ENCODE measurements around the gene SDK1.
A peak's percentile ranks its signal among the peaks of the same experiment; 100 is the strongest.

Gene SDK1

GRCh38 chr7:3432911-3433310, 131.9 kb downstream of the SDK1 start:
- H3K4me3 Mint-ChIP-seq, result no peak overlapping the region
- H3K27me3 Mint-ChIP-seq, result peaks cover 5% of the 10 kb centered on the region
- no peak overlapping the region for H3K27ac Mint-ChIP-seq
- no peaks in the 10 kb centered on the region for H3K4me1 Mint-ChIP-seq (ENCODE audit: low read depth)
- no peaks in the 10 kb centered on the region for H3K36me3 Mint-ChIP-seq (ENCODE audit: low read depth)
- H3K9me3 Mint-ChIP-seq, result no peaks in the 10 kb centered on the region

DNA sequence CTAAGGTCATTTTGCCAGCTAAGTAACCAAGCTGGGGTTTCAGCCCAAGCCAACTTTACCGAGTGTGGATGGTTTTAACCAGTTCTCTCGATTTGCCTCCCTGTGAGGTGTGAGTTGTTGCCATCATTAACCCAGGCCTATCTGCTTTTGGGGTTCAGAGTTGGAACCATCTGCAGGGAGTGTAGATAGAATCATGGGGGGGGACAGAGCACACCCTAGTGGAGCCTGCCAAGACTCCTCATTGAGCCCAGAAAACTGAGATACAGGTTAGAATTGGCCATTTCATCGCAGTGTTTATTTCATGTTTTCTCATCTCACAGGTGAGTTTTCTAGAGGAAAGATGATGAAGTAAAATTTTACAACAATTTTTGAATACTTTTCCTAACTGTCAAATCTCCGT, 133.6 kb downstream of the SDK1 start:
- peaks cover 5% of the 10 kb centered on the region for H3K27me3 Mint-ChIP-seq
- H3K4me1 Mint-ChIP-seq (ENCODE audit: low read depth), result no peaks in the 10 kb centered on the region
- H3K27ac Mint-ChIP-seq, result no peak overlapping the region
- H3K4me3 Mint-ChIP-seq, result no peak overlapping the region
- no peaks in the 10 kb centered on the region for H3K9me3 Mint-ChIP-seq
- H3K36me3 Mint-ChIP-seq (ENCODE audit: low read depth), result no peaks in the 10 kb centered on the region

DNA sequence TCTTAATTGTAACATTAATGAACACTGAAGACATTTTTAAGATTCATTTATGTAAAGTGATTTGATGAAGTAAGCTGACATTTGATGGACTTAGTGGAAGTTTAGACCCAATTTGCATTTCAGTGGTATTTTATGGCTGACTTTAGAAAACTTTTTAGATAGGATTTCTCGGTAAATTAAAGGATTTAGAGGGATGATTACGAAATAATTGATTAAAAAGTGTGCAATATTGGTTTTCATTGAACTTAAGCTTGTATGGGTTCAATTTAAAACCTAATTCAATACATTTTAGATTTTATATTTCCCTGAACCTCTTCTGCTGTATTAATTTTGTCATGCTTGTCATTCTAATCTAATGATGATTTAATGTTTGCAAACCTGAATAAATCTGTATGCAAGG, 135.1 kb downstream of the SDK1 start:
- Mint-ChIP-seq H3K36me3 (ENCODE audit: low read depth) (no peaks in the 10 kb centered on the region), H3K4me1 (ENCODE audit: low read depth) (no peaks in the 10 kb centered on the region), H3K9me3 (no peaks in the 10 kb centered on the region), H3K4me3 (no peak overlapping the region), H3K27me3 (peaks cover 5% of the 10 kb centered on the region), H3K27ac (no peak overlapping the region)

DNA sequence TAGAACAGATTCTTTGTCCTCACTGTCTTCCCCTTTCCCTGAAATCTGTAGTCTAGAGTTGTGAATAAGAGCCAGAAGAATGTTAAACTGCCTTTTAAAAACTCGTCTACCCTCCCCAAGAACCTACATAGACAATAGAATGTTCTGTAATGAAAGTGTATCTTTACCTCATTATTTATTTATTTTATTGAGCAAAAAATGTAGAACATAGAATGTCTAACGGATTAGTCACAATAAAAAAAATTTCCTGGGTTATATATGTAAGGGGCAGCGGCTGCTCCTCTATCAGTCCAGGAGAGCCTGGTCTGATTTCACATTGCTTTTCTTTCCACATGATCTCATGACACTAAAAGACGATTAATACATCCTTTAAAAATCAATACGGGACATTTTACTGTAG, 135.7 kb downstream of the SDK1 start:
- H3K27ac Mint-ChIP-seq, result no peak overlapping the region
- H3K4me3 Mint-ChIP-seq, result no peak overlapping the region
- no peaks in the 10 kb centered on the region for H3K4me1 Mint-ChIP-seq (ENCODE audit: low read depth)
- no peaks in the 10 kb centered on the region for H3K27me3 Mint-ChIP-seq
- H3K9me3 Mint-ChIP-seq, result no peaks in the 10 kb centered on the region
- H3K36me3 Mint-ChIP-seq (ENCODE audit: low read depth), result no peaks in the 10 kb centered on the region

- no peaks in the 10 kb centered on the region for H3K4me1 Mint-ChIP-seq (ENCODE audit: low read depth)
- no peaks in the 10 kb centered on the region for H3K27me3 Mint-ChIP-seq
- H3K27ac Mint-ChIP-seq, result no peak overlapping the region
- H3K36me3 Mint-ChIP-seq (ENCODE audit: low read depth), result no peaks in the 10 kb centered on the region
- H3K4me3 Mint-ChIP-seq, result no peak overlapping the region
- H3K9me3 Mint-ChIP-seq, result no peaks in the 10 kb centered on the region
Observed at GRCh38 chr7:3437467-3437866, 136.4 kb downstream of the SDK1 start.

DNA sequence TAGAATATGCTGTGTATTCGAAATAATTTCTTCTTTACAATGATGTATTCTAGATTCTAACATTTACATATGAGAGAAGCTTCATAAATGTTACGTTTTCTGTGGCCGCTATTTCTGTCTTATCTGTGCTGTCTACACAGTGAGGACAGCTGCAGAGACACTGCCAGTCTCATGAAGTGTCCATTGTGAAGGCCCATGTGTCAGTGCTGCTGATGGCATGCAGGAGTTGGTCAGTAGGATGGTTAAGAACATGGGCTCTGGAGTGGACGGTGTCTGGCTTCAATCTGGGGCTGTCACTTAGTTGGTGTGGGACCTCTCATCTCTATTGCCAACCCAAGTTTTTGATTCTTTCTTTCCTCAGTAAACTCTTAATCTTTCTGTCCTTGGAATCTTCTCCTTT, 137.3 kb downstream of the SDK1 start:
- Mint-ChIP-seq H3K36me3 (ENCODE audit: low read depth) (no peaks in the 10 kb centered on the region), H3K4me1 (ENCODE audit: low read depth) (no peaks in the 10 kb centered on the region), H3K27me3 (no peaks in the 10 kb centered on the region), H3K4me3 (no peak overlapping the region), H3K9me3 (no peaks in the 10 kb centered on the region), H3K27ac (no peak overlapping the region)

GRCh38 chr7:3439333-3440030, 138.4 kb downstream of the SDK1 start:
- Mint-ChIP-seq H3K4me1 (ENCODE audit: low read depth) (no peaks in the 10 kb centered on the region), H3K4me3 (no peak overlapping the region), H3K27ac (no peak overlapping the region), H3K9me3 (peaks cover 6% of the 10 kb centered on the region), H3K27me3 (peaks cover 4% of the 10 kb centered on the region), H3K36me3 (ENCODE audit: low read depth) (no peaks in the 10 kb centered on the region)

DNA sequence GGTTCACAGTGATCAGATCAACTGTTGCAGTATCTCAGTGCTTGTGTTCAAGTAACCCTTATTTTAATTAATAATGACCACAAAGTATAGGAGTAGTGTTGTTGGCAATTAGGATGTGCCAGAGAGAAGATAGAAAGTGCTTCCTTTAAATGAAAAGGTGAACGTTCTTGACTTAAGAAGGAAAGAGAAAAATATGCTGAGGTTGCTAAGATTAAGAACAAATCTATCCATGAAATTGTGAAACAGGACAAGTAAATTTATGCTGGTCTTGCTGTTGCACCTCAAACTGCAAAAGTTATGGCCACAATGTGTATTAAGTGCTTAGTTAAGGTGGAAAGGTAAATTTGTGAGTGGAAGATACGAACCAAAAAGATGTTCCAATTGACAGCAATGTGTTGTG, 139.5 kb downstream of the SDK1 start:
- H3K4me3 Mint-ChIP-seq, result no peak overlapping the region
- no peaks in the 10 kb centered on the region for H3K36me3 Mint-ChIP-seq (ENCODE audit: low read depth)
- H3K4me1 Mint-ChIP-seq (ENCODE audit: low read depth), result no peaks in the 10 kb centered on the region
- peaks cover 4% of the 10 kb centered on the region for H3K27me3 Mint-ChIP-seq
- peaks cover 10% of the 10 kb centered on the region for H3K9me3 Mint-ChIP-seq
- H3K27ac Mint-ChIP-seq, result no peak overlapping the region

- peaks cover 21% of the 10 kb centered on the region for H3K9me3 Mint-ChIP-seq
- no peak overlapping the region for H3K4me3 Mint-ChIP-seq
- no peak overlapping the region for H3K27ac Mint-ChIP-seq
- H3K36me3 Mint-ChIP-seq (ENCODE audit: low read depth), result no peaks in the 10 kb centered on the region
- H3K4me1 Mint-ChIP-seq (ENCODE audit: low read depth), result no peaks in the 10 kb centered on the region
- peaks cover 4% of the 10 kb centered on the region for H3K27me3 Mint-ChIP-seq
Observed at GRCh38 chr7:3443716-3444115, 142.7 kb downstream of the SDK1 start.

GRCh38 chr7:3446786-3447185, 145.7 kb downstream of the SDK1 start:
- H3K9me3 Mint-ChIP-seq, result peaks cover 21% of the 10 kb centered on the region
- no peak overlapping the region for H3K4me3 Mint-ChIP-seq
- peaks cover 4% of the 10 kb centered on the region for H3K27me3 Mint-ChIP-seq
- no peak overlapping the region for H3K27ac Mint-ChIP-seq
- H3K4me1 Mint-ChIP-seq (ENCODE audit: low read depth), result no peaks in the 10 kb centered on the region
- H3K36me3 Mint-ChIP-seq (ENCODE audit: low read depth), result no peaks in the 10 kb centered on the region

DNA sequence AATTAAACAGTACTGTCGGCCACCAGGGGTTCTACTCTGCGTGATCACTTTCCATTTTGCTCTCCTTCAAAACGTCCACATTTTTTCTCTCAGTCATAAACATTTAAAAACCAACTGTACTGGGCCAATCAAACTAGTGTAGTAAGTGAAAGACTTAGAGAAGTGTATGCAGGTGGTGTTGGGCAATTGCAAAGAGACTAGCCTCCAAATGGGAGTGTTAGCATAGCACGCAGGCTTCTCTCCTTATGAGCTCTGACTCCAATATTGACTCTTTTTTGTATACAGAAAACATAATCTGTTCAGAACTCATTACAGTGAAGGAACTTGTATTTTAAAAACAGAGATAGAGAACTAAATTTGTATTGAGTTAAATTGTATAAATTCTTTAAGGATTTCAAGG, 150.6 kb downstream of the SDK1 start:
- no peaks in the 10 kb centered on the region for H3K36me3 Mint-ChIP-seq (ENCODE audit: low read depth)
- H3K4me3 Mint-ChIP-seq, result no peak overlapping the region
- H3K27ac Mint-ChIP-seq, result no peak overlapping the region
- no peaks in the 10 kb centered on the region for H3K27me3 Mint-ChIP-seq
- H3K9me3 Mint-ChIP-seq, result peaks cover 10% of the 10 kb centered on the region
- no peaks in the 10 kb centered on the region for H3K4me1 Mint-ChIP-seq (ENCODE audit: low read depth)

GRCh38 chr7:3453398-3453797, 152.3 kb downstream of the SDK1 start:
- H3K36me3 Mint-ChIP-seq (ENCODE audit: low read depth), result no peaks in the 10 kb centered on the region
- H3K27ac Mint-ChIP-seq, result no peak overlapping the region
- H3K9me3 Mint-ChIP-seq, result peaks cover 9% of the 10 kb centered on the region
- no peak overlapping the region for H3K4me3 Mint-ChIP-seq
- no peaks in the 10 kb centered on the region for H3K4me1 Mint-ChIP-seq (ENCODE audit: low read depth)
- no peaks in the 10 kb centered on the region for H3K27me3 Mint-ChIP-seq

GRCh38 chr7:3455806-3456595, 154.9 kb downstream of the SDK1 start:
- Mint-ChIP-seq H3K36me3 (ENCODE audit: low read depth) (no peaks in the 10 kb centered on the region), H3K27me3 (no peaks in the 10 kb centered on the region), H3K4me3 (no peak overlapping the region), H3K9me3 (peaks cover 9% of the 10 kb centered on the region), H3K27ac (no peak overlapping the region), H3K4me1 (ENCODE audit: low read depth) (peaks cover 4% of the 10 kb centered on the region)

DNA sequence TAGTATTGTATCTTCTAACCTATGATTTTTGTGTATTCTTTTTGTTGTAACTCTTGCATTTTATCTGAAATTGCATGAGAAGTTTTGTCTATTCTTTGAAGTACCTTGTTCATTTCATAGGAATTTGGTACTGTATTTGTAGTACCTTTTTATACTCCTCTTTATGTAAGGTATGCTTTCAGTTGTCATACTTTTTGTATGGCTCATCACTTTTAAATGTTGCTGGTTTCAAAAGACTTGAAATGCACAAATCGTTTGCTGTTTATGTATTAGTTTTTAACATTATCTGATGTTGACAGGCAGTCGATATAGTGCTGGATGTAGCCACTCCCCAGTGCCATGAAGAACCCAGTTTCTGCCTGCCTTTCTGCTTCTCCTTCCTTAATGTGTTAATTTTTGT, 158.1 kb downstream of the SDK1 start:
- Mint-ChIP-seq H3K9me3 (peaks cover 9% of the 10 kb centered on the region), H3K4me3 (no peak overlapping the region), H3K36me3 (ENCODE audit: low read depth) (no peaks in the 10 kb centered on the region), H3K27me3 (no peaks in the 10 kb centered on the region), H3K27ac (no peak overlapping the region), H3K4me1 (ENCODE audit: low read depth) (peaks cover 27% of the 10 kb centered on the region)

- H3K36me3 Mint-ChIP-seq (ENCODE audit: low read depth), result no peaks in the 10 kb centered on the region
- H3K4me3 Mint-ChIP-seq, result peak overlapping the region; percentile 65
- peaks cover under 1% of the 10 kb centered on the region for H3K9me3 Mint-ChIP-seq
- peak overlapping the region; percentile 19 for H3K27ac Mint-ChIP-seq
- no peaks in the 10 kb centered on the region for H3K27me3 Mint-ChIP-seq
- peaks cover 40% of the 10 kb centered on the region for H3K4me1 Mint-ChIP-seq (ENCODE audit: low read depth)
Observed at GRCh38 chr7:3461923-3462322, 160.9 kb downstream of the SDK1 start.

DNA sequence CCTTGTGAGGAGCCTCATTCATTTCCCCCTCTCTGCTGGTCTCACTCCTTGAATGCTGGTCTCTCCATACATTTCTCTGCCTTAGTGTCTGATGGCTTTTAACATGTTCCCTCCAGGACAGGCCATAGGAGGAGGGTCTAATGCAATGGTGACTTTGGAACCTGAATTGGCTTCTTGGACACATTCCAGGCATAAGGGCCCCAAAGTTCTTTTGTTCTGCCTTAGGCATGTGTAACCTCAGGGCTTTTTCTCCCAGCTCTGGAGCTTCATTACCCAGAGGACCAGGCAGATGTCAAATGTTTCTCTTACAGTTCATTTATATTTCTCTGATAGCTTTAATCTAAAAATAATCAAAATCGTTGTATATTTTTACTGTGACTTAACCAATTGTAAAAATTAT, 162.6 kb downstream of the SDK1 start:
- Mint-ChIP-seq H3K27me3 (no peaks in the 10 kb centered on the region), H3K36me3 (ENCODE audit: low read depth) (no peaks in the 10 kb centered on the region), H3K4me1 (ENCODE audit: low read depth) (peaks cover 40% of the 10 kb centered on the region), H3K9me3 (no peaks in the 10 kb centered on the region), H3K4me3 (no peak overlapping the region), H3K27ac (no peak overlapping the region)
